Mesenchymal stem cell (in vitro differentiated cells and primary cell): Measurements from ENCODE around the gene CENPA.

Experiments
- DNase-seq: peaks from one replicate; pipeline ENCODE4 v3.0.0-alpha.2; 2013
- H2AFZ ChIP-seq: one replicate; pipeline ENCODE4 v1.6.1; 2013; ENCODE audit warnings: low read depth, mild to moderate bottlenecking, control low read depth, inconsistent platforms, low read length, moderate library complexity
- H2AK5ac ChIP-seq: 2 replicates; pipeline ENCODE4 v1.6.1; 2013; ENCODE audit warnings: low read length, moderate library complexity, mild to moderate bottlenecking, inconsistent platforms; ENCODE audit not compliant: severe bottlenecking
- H2BK120ac ChIP-seq: one replicate; pipeline ENCODE4 v1.6.1; 2013; ENCODE audit warnings: low read depth, mild to moderate bottlenecking, inconsistent platforms, low read length, moderate library complexity
- H2BK12ac ChIP-seq, 2 experiments: one replicate each; pipeline ENCODE4 v1.6.1; 2013; ENCODE audit warnings: inconsistent platforms in 2 of 2, low read length in 2 of 2, mild to moderate bottlenecking in 2 of 2, moderate library complexity in 2 of 2, control low read depth in 1 of 2
- H2BK15ac ChIP-seq: one replicate; pipeline ENCODE4 v1.6.1; 2013; ENCODE audit warnings: mild to moderate bottlenecking, low read depth, inconsistent platforms; ENCODE audit not compliant: poor library complexity, severe bottlenecking
- H2BK5ac ChIP-seq: 2 replicates; pipeline ENCODE4 v1.6.1; 2013; ENCODE audit warnings: low read depth, mild to moderate bottlenecking, low read length, control low read depth, inconsistent platforms; ENCODE audit not compliant: poor library complexity, severe bottlenecking
- H3K14ac ChIP-seq, 2 experiments: one replicate each; pipeline ENCODE4 v1.6.1; 2013; ENCODE audit warnings: inconsistent platforms in 2 of 2, low read length in 2 of 2, control low read depth in 1 of 2, mild to moderate bottlenecking in 1 of 2, moderate library complexity in 1 of 2
- H3K18ac ChIP-seq, 2 experiments: one replicate each; pipeline ENCODE4 v1.6.1; 2013; ENCODE audit warnings: inconsistent platforms in 2 of 2, low read length in 2 of 2, control low read depth in 1 of 2, low read depth in 1 of 2, mild to moderate bottlenecking in 1 of 2
- H3K23ac ChIP-seq, 2 experiments: one replicate each; pipeline ENCODE4 v1.6.1; 2013; ENCODE audit warnings: inconsistent platforms in 2 of 2, low read length in 2 of 2, mild to moderate bottlenecking in 2 of 2, moderate library complexity in 2 of 2, control low read depth in 1 of 2
- H3K27ac ChIP-seq: 2 replicates; pipeline ENCODE4 v1.5.1; 2013; ENCODE audit warnings: mild to moderate bottlenecking, moderate library complexity, low read length, control low read depth, inconsistent platforms; ENCODE audit not compliant: poor library complexity, severe bottlenecking
- H3K27me3 ChIP-seq, 2 experiments: 2 replicates each; pipeline versions ENCODE4 v1.6.1 to v1.7.0; 2013; ENCODE audit warnings: low read length in 2 of 2, mild to moderate bottlenecking in 2 of 2, moderate library complexity in 2 of 2, control low read depth in 1 of 2, inconsistent platforms in 1 of 2; ENCODE audit not compliant: control insufficient read depth in 1 of 2, insufficient read depth in 1 of 2
- H3K36me3 ChIP-seq, 2 experiments: 2 replicates each; pipeline versions ENCODE4 v1.6.1 to v1.7.0; 2013; ENCODE audit warnings: low read length in 2 of 2, control low read depth in 1 of 2, inconsistent platforms in 1 of 2, low read depth in 1 of 2, mild to moderate bottlenecking in 1 of 2; ENCODE audit not compliant: insufficient read depth in 2 of 2, control insufficient read depth in 1 of 2
- H3K4ac ChIP-seq, 2 experiments: one replicate each; pipeline ENCODE4 v1.6.1; 2013; ENCODE audit warnings: inconsistent platforms in 2 of 2, low read length in 2 of 2, mild to moderate bottlenecking in 2 of 2, moderate library complexity in 2 of 2, control low read depth in 1 of 2, low read depth in 1 of 2
- H3K4me1 ChIP-seq: 2 replicates; pipeline ENCODE4 v1.6.1; 2013; ENCODE audit warnings: low read depth, low read length, control low read depth; ENCODE audit not compliant: control insufficient read depth, insufficient read depth
- H3K4me2 ChIP-seq: 2 replicates; pipeline ENCODE4 v1.6.1; 2013; ENCODE audit warnings: low read length, mild to moderate bottlenecking, inconsistent platforms; ENCODE audit not compliant: poor library complexity, severe bottlenecking
- H3K4me3 ChIP-seq, 2 experiments: 2 replicates each; pipeline versions ENCODE4 v1.5.1 to v1.7.0; 2013; ENCODE audit warnings: low read length in 2 of 2, mild to moderate bottlenecking in 2 of 2, control low read depth in 1 of 2, low read depth in 1 of 2; ENCODE audit not compliant: insufficient read depth in 1 of 2
- H3K79me1 ChIP-seq: replicated peaks from 2 replicates; pipeline ENCODE4 v1.6.1; 2013; ENCODE audit warnings: mild to moderate bottlenecking, control low read depth, low read length, inconsistent platforms; ENCODE audit not compliant: poor library complexity, severe bottlenecking
- H3K9ac ChIP-seq: 2 replicates; pipeline ENCODE4 v1.7.0; 2013; ENCODE audit warnings: mild to moderate bottlenecking, low read length, moderate library complexity
- H3K9me3 ChIP-seq: 2 replicates; pipeline ENCODE4 v1.7.0; 2013; ENCODE audit warnings: mild to moderate bottlenecking, low read length; ENCODE audit not compliant: control insufficient read depth
- H4K8ac ChIP-seq: one replicate; pipeline ENCODE4 v1.6.1; 2013; ENCODE audit warnings: inconsistent platforms, mild to moderate bottlenecking, low read length, moderate library complexity
- H4K91ac ChIP-seq: one replicate; pipeline ENCODE4 v1.6.1; 2013; ENCODE audit warnings: mild to moderate bottlenecking, low read length, inconsistent platforms
- WGBS: methylation state at CpG from one replicate; pipeline ENCODE4 v1.1.7; 2013; ENCODE audit warnings: mixed read lengths; 5-methylcytosine and 5-hydroxymethylcytosine counted together

The CENPA gene

DNA sequence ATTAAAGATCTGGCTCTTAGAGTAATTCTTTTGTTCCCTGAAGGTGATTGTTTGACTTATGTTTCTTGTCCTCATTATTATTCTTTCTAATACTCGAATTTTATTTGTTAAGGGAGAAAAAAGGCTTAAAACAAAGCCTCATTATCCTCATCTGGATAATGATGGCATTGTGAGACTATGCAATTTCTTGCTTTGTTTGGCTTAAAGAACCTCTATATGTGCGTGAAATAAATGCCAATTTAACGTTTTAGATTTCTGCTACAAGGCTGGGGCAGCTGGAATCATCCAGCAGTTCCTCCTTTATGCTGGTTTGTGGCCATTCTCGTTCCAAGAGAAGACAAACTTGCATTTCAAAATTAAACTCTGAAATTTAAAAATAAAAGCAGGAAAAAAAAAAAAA, 57.2 kb downstream of the CENPA start:
- Histone ChIP-seq H3K4me2 (no peak overlapping the region), H2AK5ac (no peak overlapping the region), H3K14ac (no peak overlapping the region), H3K4me3 (no peak overlapping the region), H2BK15ac (no peak overlapping the region), H2BK5ac (no peak overlapping the region), H3K18ac (no peak overlapping the region), H3K4me1 (peaks cover 10% of the 10 kb centered on the region), H4K8ac (no peak overlapping the region), H3K36me3 (no peaks in the 10 kb centered on the region), H3K27me3 (peaks cover 60 to 82% of the 10 kb centered on the region in 2 experiments), H3K27ac (no peak overlapping the region), H4K91ac (no peak overlapping the region), H3K4ac (no peak overlapping the region), H3K79me1 (no peaks in the 10 kb centered on the region), H2BK120ac (no peak overlapping the region), H2BK12ac (no peak overlapping the region), H3K23ac (no peak overlapping the region), H3K9ac (no peak overlapping the region), H2AFZ (no peak overlapping the region), H3K9me3 (no peaks in the 10 kb centered on the region)
- WGBS, result 62% methylated on average over 3 of the region's 4 CpGs
- DNase-seq, result no peak
